ENCODE measurements around the gene SETD6. TPM values are rescaled to one million over a fixed set of nuclear protein-coding genes. Genes with fewer than 3 reads are reported as not detected.
"Not testable (repeated sequence)": the region's sequence is repeated elsewhere in the genome, so short reads cannot be mapped to it uniquely, and the experiment has no call there.

The SETD6 gene
- total and polyA plus RNA-seq, 2 donors from 2014 or later, result 13.7 to 25.0 TPM

DNA sequence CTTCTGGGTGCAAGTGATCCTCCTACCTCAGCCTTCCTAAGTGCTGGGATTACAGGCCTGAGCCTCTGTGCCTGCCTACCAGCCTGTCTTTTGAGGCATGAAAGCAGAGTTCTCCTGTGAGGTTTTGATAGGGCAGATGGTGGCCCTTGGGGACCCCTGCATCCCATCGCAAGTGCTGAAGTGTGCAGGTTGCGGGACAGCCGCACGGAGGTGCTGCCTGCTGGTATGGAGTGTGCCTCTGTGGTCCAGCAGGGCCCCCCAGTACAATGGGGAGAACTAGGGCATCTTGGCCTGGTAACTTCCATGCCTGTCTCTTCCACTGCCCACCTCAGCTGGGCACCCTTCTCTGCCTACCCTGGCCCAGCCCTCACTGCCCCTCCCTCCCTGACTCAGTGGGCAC lies 25.3 kb upstream of the SETD6 start:
- DNase-seq (peak in 1 of 5 donors; percentile 53), FAIRE-seq (no peak)
- intact Hi-C loops (cut with DNase I), result loop anchor here (5.0 kb wide), 1 partner anchor 153 kb away; no protein-coding TSS in a partner anchor
- TF ChIP-seq, protein P1, sequence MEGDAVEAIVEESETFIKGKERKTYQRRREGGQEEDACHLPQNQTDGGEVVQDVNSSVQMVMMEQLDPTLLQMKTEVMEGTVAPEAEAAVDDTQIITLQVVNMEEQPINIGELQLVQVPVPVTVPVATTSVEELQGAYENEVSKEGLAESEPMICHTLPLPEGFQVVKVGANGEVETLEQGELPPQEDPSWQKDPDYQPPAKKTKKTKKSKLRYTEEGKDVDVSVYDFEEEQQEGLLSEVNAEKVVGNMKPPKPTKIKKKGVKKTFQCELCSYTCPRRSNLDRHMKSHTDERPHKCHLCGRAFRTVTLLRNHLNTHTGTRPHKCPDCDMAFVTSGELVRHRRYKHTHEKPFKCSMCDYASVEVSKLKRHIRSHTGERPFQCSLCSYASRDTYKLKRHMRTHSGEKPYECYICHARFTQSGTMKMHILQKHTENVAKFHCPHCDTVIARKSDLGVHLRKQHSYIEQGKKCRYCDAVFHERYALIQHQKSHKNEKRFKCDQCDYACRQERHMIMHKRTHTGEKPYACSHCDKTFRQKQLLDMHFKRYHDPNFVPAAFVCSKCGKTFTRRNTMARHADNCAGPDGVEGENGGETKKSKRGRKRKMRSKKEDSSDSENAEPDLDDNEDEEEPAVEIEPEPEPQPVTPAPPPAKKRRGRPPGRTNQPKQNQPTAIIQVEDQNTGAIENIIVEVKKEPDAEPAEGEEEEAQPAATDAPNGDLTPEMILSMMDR (IDR thresholded peaks at IDR 0.05; ENCODE audit: borderline replicate concordance, extremely low read depth, insufficient read depth), result no peak
- H3K9me3 ChIP-seq (ENCODE audit: control insufficient read depth in 2 of 3, insufficient read depth in 1 of 3, low read length in 3 of 3), result no peaks in the 10 kb centered on the region
- no peak overlapping the region for H3K27ac ChIP-seq (ENCODE audit: low read depth in 2 of 2, low read length in 2 of 2)
- no peak overlapping the region for H3K4me3 ChIP-seq (ENCODE audit: low read length in 3 of 3)
- H3K9ac ChIP-seq (ENCODE audit: low read length in 3 of 3), result no peak overlapping the region
- no peaks in the 10 kb centered on the region for H3K27me3 ChIP-seq (ENCODE audit: control insufficient read depth, insufficient read depth, low read length)
- H3K4me1 ChIP-seq (ENCODE audit: control insufficient read depth in 2 of 3, insufficient read depth in 2 of 3, low read depth in 1 of 3, low read length in 3 of 3), result peaks cover 0 to 3% (median 0%) of the 10 kb centered on the region in 3 donors
- no peaks in the 10 kb centered on the region for H3K36me3 ChIP-seq (ENCODE audit: control insufficient read depth in 2 of 3, insufficient read depth in 3 of 3, low read length in 3 of 3)

- not testable (repeated sequence) for H3K9ac ChIP-seq (ENCODE audit: low read length in 3 of 3); H3K27me3 ChIP-seq (ENCODE audit: control insufficient read depth, insufficient read depth, low read length); H3K9me3 ChIP-seq (ENCODE audit: control insufficient read depth in 2 of 3, insufficient read depth in 1 of 3, low read length in 3 of 3); H3K4me1 ChIP-seq (ENCODE audit: control insufficient read depth in 2 of 3, insufficient read depth in 2 of 3, low read depth in 1 of 3, low read length in 3 of 3); H3K36me3 ChIP-seq (ENCODE audit: control insufficient read depth in 2 of 3, insufficient read depth in 3 of 3, low read length in 3 of 3); H3K27ac ChIP-seq (ENCODE audit: low read depth in 2 of 2, low read length in 2 of 2); H3K4me3 ChIP-seq (ENCODE audit: low read length in 3 of 3); FAIRE-seq
- peak in 1 of 5 donors; percentile 18 for DNase-seq
- intact Hi-C loops (cut with DNase I), result loop anchor here (5.0 kb wide), 1 partner anchor 153 kb away; no protein-coding TSS in a partner anchor
Measured at GRCh38 chr16:58490539-58490938, 24.8 kb upstream of the SETD6 start.

DNA sequence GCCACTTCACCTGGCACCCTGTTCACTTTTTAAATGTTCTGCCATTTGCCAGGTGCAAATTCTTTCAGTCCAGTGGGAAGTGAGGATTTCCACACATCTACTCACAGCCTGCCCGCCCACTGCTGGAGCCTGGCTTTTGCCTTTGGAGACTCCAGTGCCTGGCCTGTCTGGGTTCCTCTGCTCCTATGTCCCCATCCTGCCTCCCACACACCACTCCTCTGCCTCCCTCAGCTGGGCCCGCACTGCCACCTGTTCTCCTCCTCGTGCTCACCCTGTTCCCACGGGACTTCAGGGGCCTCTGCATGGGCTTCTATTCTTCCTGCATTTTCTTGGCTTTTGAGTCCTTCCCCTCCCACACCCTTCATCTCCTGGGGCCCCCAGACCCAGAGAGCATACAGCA lies 23.3 kb upstream of the SETD6 start:
- Histone ChIP-seq H3K4me1 (ENCODE audit: control insufficient read depth in 2 of 3, insufficient read depth in 2 of 3, low read depth in 1 of 3, low read length in 3 of 3) (peaks cover 0 to 3% (median 0%) of the 10 kb centered on the region in 3 donors), H3K4me3 (ENCODE audit: low read length in 3 of 3) (no peak overlapping the region), H3K27ac (ENCODE audit: low read depth in 2 of 2, low read length in 2 of 2) (no peak overlapping the region), H3K9ac (ENCODE audit: low read length in 3 of 3) (no peak overlapping the region), H3K9me3 (ENCODE audit: control insufficient read depth in 2 of 3, insufficient read depth in 1 of 3, low read length in 3 of 3) (no peaks in the 10 kb centered on the region), H3K27me3 (ENCODE audit: control insufficient read depth, insufficient read depth, low read length) (no peaks in the 10 kb centered on the region), H3K36me3 (ENCODE audit: control insufficient read depth in 2 of 3, insufficient read depth in 3 of 3, low read length in 3 of 3) (no peaks in the 10 kb centered on the region)
- no peak for FAIRE-seq
- TF ChIP-seq, protein P1 (IDR thresholded peaks at IDR 0.05; ENCODE audit: borderline replicate concordance, extremely low read depth, insufficient read depth), result no peak
- intact Hi-C loops (cut with DNase I), result loop anchor here (5.0 kb wide), 1 partner anchor 155 kb away; no protein-coding TSS in a partner anchor
- peak in 4 of 5 donors; percentile 28 to 64 (median 45) for DNase-seq

DNA sequence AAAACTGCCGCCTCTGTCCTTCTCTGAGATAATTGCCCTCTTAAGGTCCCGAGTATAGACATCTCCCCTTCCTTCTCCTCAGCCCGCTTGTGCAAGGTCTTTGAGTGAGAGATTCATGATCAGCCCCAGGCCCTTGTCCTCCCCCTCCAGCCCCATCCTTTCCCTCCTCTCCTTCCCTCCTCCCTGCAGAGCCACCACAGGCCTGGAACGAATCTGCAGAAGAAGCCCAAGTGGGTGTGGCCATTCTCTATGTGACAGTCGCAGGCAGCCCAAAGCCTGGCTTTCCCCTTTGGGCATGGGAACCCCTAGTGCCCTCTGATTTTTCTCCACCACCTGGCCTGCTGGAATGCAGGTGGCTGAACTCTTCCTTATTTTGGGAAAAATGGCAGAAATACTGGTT lies 22.6 kb upstream of the SETD6 start:
- FAIRE-seq, result no peak
- Histone ChIP-seq H3K27ac (ENCODE audit: low read depth in 2 of 2, low read length in 2 of 2) (no peak overlapping the region), H3K9ac (ENCODE audit: low read length in 3 of 3) (no peak overlapping the region)

More for the DNA sequence above, 22.6 kb upstream of the SETD6 start:
- peak in 2 of 5 donors; percentile 16 to 48 for DNase-seq
- TF ChIP-seq, protein P1 (IDR thresholded peaks at IDR 0.05; ENCODE audit: borderline replicate concordance, extremely low read depth, insufficient read depth), result no peak
- intact Hi-C loops (cut with DNase I), result loop anchor here (5.0 kb wide), 1 partner anchor 155 kb away; no protein-coding TSS in a partner anchor
- no peak overlapping the region for H3K4me3 ChIP-seq (ENCODE audit: low read length in 3 of 3)
- no peaks in the 10 kb centered on the region for H3K27me3 ChIP-seq (ENCODE audit: control insufficient read depth, insufficient read depth, low read length)
- H3K4me1 ChIP-seq (ENCODE audit: control insufficient read depth in 2 of 3, insufficient read depth in 2 of 3, low read depth in 1 of 3, low read length in 3 of 3), result no peaks in the 10 kb centered on the region
- H3K36me3 ChIP-seq (ENCODE audit: control insufficient read depth in 2 of 3, insufficient read depth in 3 of 3, low read length in 3 of 3), result no peaks in the 10 kb centered on the region
- H3K9me3 ChIP-seq (ENCODE audit: control insufficient read depth in 2 of 3, insufficient read depth in 1 of 3, low read length in 3 of 3), result no peaks in the 10 kb centered on the region
